HG02973 (cell line): ENCODE data around the gene RIIAD1.
"Not testable (repeated sequence)": the region's sequence is repeated elsewhere in the genome, so short reads cannot be mapped to it uniquely, and the experiment has no call there.

ENCODE experiments used
- ATAC-seq: cut with Tn5 transposase; IDR thresholded peaks from one replicate; pipeline ENCODE4 v1.9.1; 2021; ENCODE audit warnings: moderate library complexity; ENCODE audit not compliant: unreplicated experiment

RIIAD1 gene

GRCh38 chr1:151720974-151721787 lies at the start of gene RIIAD1:
Gene RIIAD1, plus strand, starts transcription at chr1:151721522. Its CDS starts 15 bp downstream, at chr1:151721537.
- ATAC-seq = no peak

GRCh38 chr1:151673407-151673806 lies 47.9 kb upstream of the RIIAD1 start:
- no peak for ATAC-seq

GRCh38 chr1:151680391-151680790 lies 40.9 kb upstream of the RIIAD1 start:
- no peak for ATAC-seq

- no peak for ATAC-seq
Measured at GRCh38 chr1:151680826-151681225, 40.5 kb upstream of the RIIAD1 start.

GRCh38 chr1:151681923-151682322 lies 39.4 kb upstream of the RIIAD1 start:
- no peak for ATAC-seq

- ATAC-seq = not testable (repeated sequence)
Measured at GRCh38 chr1:151682901-151683300, 38.4 kb upstream of the RIIAD1 start.

- no peak for ATAC-seq
Measured at GRCh38 chr1:151684128-151684527, 37.2 kb upstream of the RIIAD1 start.

GRCh38 chr1:151686561-151686960 lies 34.8 kb upstream of the RIIAD1 start:
- ATAC-seq = no peak

GRCh38 chr1:151689494-151689893 lies 31.8 kb upstream of the RIIAD1 start:
- ATAC-seq = no peak

- ATAC-seq = no peak
Measured at GRCh38 chr1:151692226-151692625, 29.1 kb upstream of the RIIAD1 start.

- no peak for ATAC-seq
Measured at GRCh38 chr1:151693057-151693651, 28.2 kb upstream of the RIIAD1 start.

GRCh38 chr1:151701515-151701914 lies 19.8 kb upstream of the RIIAD1 start:
- no peak for ATAC-seq

- no peak for ATAC-seq
Measured at GRCh38 chr1:151702936-151703335, 18.4 kb upstream of the RIIAD1 start.

GRCh38 chr1:151703813-151704212 lies 17.5 kb upstream of the RIIAD1 start:
- no peak for ATAC-seq

GRCh38 chr1:151704246-151704645 lies 17.1 kb upstream of the RIIAD1 start:
- no peak for ATAC-seq

- ATAC-seq = no peak
Measured at GRCh38 chr1:151705146-151705545, 16.2 kb upstream of the RIIAD1 start.

GRCh38 chr1:151705753-151706463 lies 15.4 kb upstream of the RIIAD1 start:
- no peak for ATAC-seq

GRCh38 chr1:151706464-151707415 lies 14.6 kb upstream of the RIIAD1 start:
- ATAC-seq = no peak

- ATAC-seq = no peak
Measured at GRCh38 chr1:151707541-151708065, 13.7 kb upstream of the RIIAD1 start.

GRCh38 chr1:151708891-151709290 lies 12.4 kb upstream of the RIIAD1 start:
- no peak for ATAC-seq
